CD4-positive, alpha-beta T cell treated with Interleukin-15 for 4 hours (primary cell): Measurements from ENCODE around the gene TNFRSF19.

Source experiments
- DNase-seq: peaks from one replicate; pipeline ENCODE4 v3.0.0-alpha.2; 2020; ENCODE audit warnings: low spot score

Gene TNFRSF19

GRCh38 chr13:23722726-23723453, 152.7 kb downstream of the TNFRSF19 start:
- DNase-seq, result no peak

- no peak for DNase-seq
Observed at GRCh38 chr13:23723471-23723870, 153.3 kb downstream of the TNFRSF19 start.

GRCh38 chr13:23724196-23724970, 154.2 kb downstream of the TNFRSF19 start:
- no peak for DNase-seq
